Measurements from ENCODE around the gene TENM4.

The TENM4 gene

GRCh38 chr11:78683774-78684173 is 757.1 kb downstream of the TENM4 start:
- no peak overlapping the region for H3K4me2 ChIP-seq (ENCODE audit: low read length)
- H4K20me1 ChIP-seq (ENCODE audit: control insufficient read depth, insufficient read depth, low read depth, low read length) = no peaks in the 10 kb centered on the region
- no peaks in the 10 kb centered on the region for H3K9me3 ChIP-seq (ENCODE audit: control insufficient read depth, insufficient read depth, low read length)
- no peaks in the 10 kb centered on the region for H3F3A ChIP-seq (ENCODE audit: control insufficient read depth, insufficient read depth)
- H3K4me3 ChIP-seq (ENCODE audit: low read length) = no peak overlapping the region
- H3K9me2 ChIP-seq (replicated peaks; ENCODE audit: control insufficient read depth, low read length) = no peaks in the 10 kb centered on the region
- no peaks in the 10 kb centered on the region for H3K27me3 ChIP-seq (ENCODE audit: control insufficient read depth, low read length)
- H3K27ac ChIP-seq (ENCODE audit: low read depth, low read length) = no peak overlapping the region
- TF ChIP-seq EZH2phosphoT487 (IDR thresholded peaks at IDR 0.05; ENCODE audit: borderline replicate concordance, low read length) (no peak), CTCF (IDR thresholded peaks at IDR 0.05; ENCODE audit: low read depth, low read length, poor library complexity, severe bottlenecking) (no peak)
- H3K79me2 ChIP-seq (ENCODE audit: control insufficient read depth, low read length) = no peaks in the 10 kb centered on the region
- no peaks in the 10 kb centered on the region for H3K36me3 ChIP-seq (ENCODE audit: control insufficient read depth, low read length)
- no peaks in the 10 kb centered on the region for H3K4me1 ChIP-seq (ENCODE audit: control insufficient read depth, low read length)

GRCh38 chr11:78676026-78676557 is 764.7 kb downstream of the TENM4 start:
- Histone ChIP-seq H3K4me3 (ENCODE audit: low read length) (no peak overlapping the region), H3F3A (ENCODE audit: control insufficient read depth, insufficient read depth) (no peaks in the 10 kb centered on the region), H3K9me2 (replicated peaks; ENCODE audit: control insufficient read depth, low read length) (no peaks in the 10 kb centered on the region), H3K27ac (ENCODE audit: low read depth, low read length) (no peak overlapping the region), H3K4me2 (ENCODE audit: low read length) (no peak overlapping the region), H3K27me3 (ENCODE audit: control insufficient read depth, low read length) (no peaks in the 10 kb centered on the region), H4K20me1 (ENCODE audit: control insufficient read depth, insufficient read depth, low read depth, low read length) (no peaks in the 10 kb centered on the region), H3K4me1 (ENCODE audit: control insufficient read depth, low read length) (no peaks in the 10 kb centered on the region), H3K9me3 (ENCODE audit: control insufficient read depth, insufficient read depth, low read length) (no peaks in the 10 kb centered on the region), H3K79me2 (ENCODE audit: control insufficient read depth, low read length) (no peaks in the 10 kb centered on the region), H3K36me3 (ENCODE audit: control insufficient read depth, low read length) (no peaks in the 10 kb centered on the region)
- no peak for TF ChIP-seq CTCF (IDR thresholded peaks at IDR 0.05; ENCODE audit: low read depth, low read length, poor library complexity, severe bottlenecking)
- no peak for TF ChIP-seq EZH2phosphoT487 (IDR thresholded peaks at IDR 0.05; ENCODE audit: borderline replicate concordance, low read length)

GRCh38 chr11:78672850-78673620 is 767.8 kb downstream of the TENM4 start:
- no peaks in the 10 kb centered on the region for H3K79me2 ChIP-seq (ENCODE audit: control insufficient read depth, low read length)
- TF ChIP-seq EZH2phosphoT487 (IDR thresholded peaks at IDR 0.05; ENCODE audit: borderline replicate concordance, low read length) = no peak
- no peak for TF ChIP-seq CTCF (IDR thresholded peaks at IDR 0.05; ENCODE audit: low read depth, low read length, poor library complexity, severe bottlenecking)
- H3K9me3 ChIP-seq (ENCODE audit: control insufficient read depth, insufficient read depth, low read length) = peaks cover 3% of the 10 kb centered on the region; the same call in 1 of the 2 replicates
- no peaks in the 10 kb centered on the region for H4K20me1 ChIP-seq (ENCODE audit: control insufficient read depth, insufficient read depth, low read depth, low read length)
- H3K4me2 ChIP-seq (ENCODE audit: low read length) = no peak overlapping the region
- no peak overlapping the region for H3K4me3 ChIP-seq (ENCODE audit: low read length)
- H3F3A ChIP-seq (ENCODE audit: control insufficient read depth, insufficient read depth) = no peaks in the 10 kb centered on the region
- no peaks in the 10 kb centered on the region for H3K4me1 ChIP-seq (ENCODE audit: control insufficient read depth, low read length)
- H3K27me3 ChIP-seq (ENCODE audit: control insufficient read depth, low read length) = no peaks in the 10 kb centered on the region
- no peaks in the 10 kb centered on the region for H3K9me2 ChIP-seq (replicated peaks; ENCODE audit: control insufficient read depth, low read length)
- H3K36me3 ChIP-seq (ENCODE audit: control insufficient read depth, low read length) = no peaks in the 10 kb centered on the region
- H3K27ac ChIP-seq (ENCODE audit: low read depth, low read length) = no peak overlapping the region

All from DOHH2 (cell line).